Measurements from ENCODE around the gene FAM117A. TPM values are rescaled to one million over a fixed set of nuclear protein-coding genes. Genes with fewer than 3 reads are reported as not detected.

The FAM117A gene
- total and polyA plus RNA-seq, 10 of the 15 experiments (the other 5 are each of a cell fraction or from before 2014, with no cell fraction given): 2.1 to 29.6 (median 20.0) TPM

GRCh38 chr17:49787884-49788477 lies 24.1 kb upstream of the FAM117A start:
- no peak for FAIRE-seq
- under 1% methylated on average over 17 of the region's 17 CpGs for WGBS (ENCODE audit: insufficient coverage, insufficient replicate concordance, low lambda C conversion rate, missing lambda C conversion rate)
- BruUV-seq (replicated peaks): TSS peak; percentile 92
- ChIA-PET POLR2A (interaction anchor here (0.6 to 3.0 kb wide), 10 partner anchors 11 to 92 kb away, joined by 3 to 27 read pairs (median 6); partner anchors contain the start of genes FAM117A and SLC35B1), CTCF (interaction anchor here (0.6 to 3.9 kb wide), 14 partner anchors 11 to 230 kb away, joined by 3 to 34 read pairs (median 4); partner anchors contain the start of genes FAM117A and SLC35B1), SMC1A (ENCODE audit: uncharacterized antibody, unreplicated experiment) (interaction anchor here (0.6 to 4.0 kb wide), 17 partner anchors 14 to 294 kb away, joined by 3 to 25 read pairs (median 3); partner anchors contain the start of genes FAM117A and SLC35B1), RAD21 (ENCODE audit: unreplicated experiment) (interaction anchor here (0.6 to 2.2 kb wide), 11 partner anchors 11 to 220 kb away, joined by 3 to 20 read pairs (median 5); partner anchors contain the start of genes FAM117A and SLC35B1)
- Histone ChIP-seq H3K4me2 (ENCODE audit: control insufficient read depth, insufficient read depth) (peak overlapping the region; percentile 95), H3K4me3 (peak overlapping the region; percentile 67), H3K27ac (ENCODE audit: control insufficient read depth, insufficient read depth) (peak overlapping the region; percentile 99), H2AFZ (ENCODE audit: control insufficient read depth, low read depth, low read length) (peak overlapping the region; percentile 89), H3K9me3 (replicated peaks; ENCODE audit: control insufficient read depth, insufficient read depth, low read length) (no peaks in the 10 kb centered on the region), H3K27me3 (replicated peaks in 1 of 2; ENCODE audit: control insufficient read depth in 2 of 2, insufficient read depth in 2 of 2, low read length in 1 of 2) (no peaks in the 10 kb centered on the region), H4K20me1 (ENCODE audit: control insufficient read depth, insufficient read depth) (no peaks in the 10 kb centered on the region), H3K36me3 (ENCODE audit: control insufficient read depth in 2 of 2, insufficient read depth in 2 of 2, low read length in 1 of 2) (peaks cover 0 to 10% of the 10 kb centered on the region in 2 experiments; a peak in 3 of 4 replicates), H3K79me2 (ENCODE audit: control insufficient read depth, insufficient read depth, low read length) (peaks cover 36% of the 10 kb centered on the region), H3K4me1 (ENCODE audit: control insufficient read depth, insufficient read depth, low read length) (peaks cover 6% of the 10 kb centered on the region), H3K9ac (ENCODE audit: control insufficient read depth, insufficient read depth, low read length) (peak overlapping the region; percentile 99)
- DNase-seq (ENCODE audit: low read depth, low spot score): no peak
- in situ Hi-C loops (cut with MboI): loop anchor here (5.0 kb wide), 2 partner anchors 81 to 216 kb away; partner anchors contain the start of gene SLC35B1
- ATAC-seq: no peak
- intact Hi-C loops (cut with micrococcal nuclease; ENCODE audit: unreplicated experiment): loop anchor here (1.0 to 2.0 kb wide), 3 partner anchors 41 to 445 kb away; no protein-coding TSS in a partner anchor
- TF ChIP-seq TBL1XR1 (IDR thresholded peaks at IDR 0.05; ENCODE audit: low read depth, low read length) (peak; percentile 37; the same call in 1 of the 2 replicates), EGR1 (IDR thresholded peaks at IDR 0.05; ENCODE audit: borderline replicate concordance in 1 of 2, low read depth in 2 of 2, low read length in 2 of 2) (0 out of 3 replicates have a peak, but pooled peaks of 1 of the 2 experiments have one; percentile 53), NKRF (conservative IDR thresholded peaks at IDR 0.05) (peak; percentile 63), TCF7 (IDR thresholded peaks at IDR 0.05; ENCODE audit: borderline replicate concordance) (no peak), SPI1 (IDR thresholded peaks at IDR 0.05; ENCODE audit: borderline replicate concordance, insufficient read depth, low read depth, low read length) (peak; percentile 49; the same call in 1 of the 2 replicates), KLF5 (IDR thresholded peaks at IDR 0.05; ENCODE audit: partially characterized antibody) (no peak), RB1 (IDR thresholded peaks at IDR 0.05; ENCODE audit: borderline replicate concordance) (0 out of 2 replicates have a peak, but pooled peaks have one; percentile 15), ZNF384 (IDR thresholded peaks at IDR 0.05; ENCODE audit: borderline replicate concordance, low read depth, low read length) (no peak), ETV6 (conservative IDR thresholded peaks at IDR 0.05 in 1 of 2, IDR thresholded peaks at IDR 0.05 in 1 of 2; ENCODE audit: borderline replicate concordance in 1 of 2, low read depth in 1 of 2) (peak in 1 of 2 experiments; percentile 39; a peak in 1 of 4 replicates), FOXM1 (IDR thresholded peaks at IDR 0.05; ENCODE audit: low read depth, low read length) (0 out of 2 replicates have a peak, but pooled peaks have one; percentile 36), CHD1 (IDR thresholded peaks at IDR 0.05; ENCODE audit: low read depth, low read length) (peak; percentile 75; the same call in 1 of the 2 replicates), SIN3A (IDR thresholded peaks at IDR 0.05; ENCODE audit: low read depth, low read length) (peak; percentile 46; the same call in 1 of the 2 replicates), JUND (IDR thresholded peaks at IDR 0.05; ENCODE audit: low read depth, low read length) (no peak), ATF2 (IDR thresholded peaks at IDR 0.05; ENCODE audit: low read length) (0 out of 2 replicates have a peak, but pooled peaks have one; percentile 31), NFIC (IDR thresholded peaks at IDR 0.05; ENCODE audit: low read depth, low read length) (peak; percentile 64; the same call in 1 of the 2 replicates), USF1 (IDR thresholded peaks at IDR 0.05; ENCODE audit: borderline replicate concordance, extremely low read length, insufficient read depth, low read depth, low read length) (no peak), WRNIP1 (IDR thresholded peaks at IDR 0.05; ENCODE audit: borderline replicate concordance, low read depth, low read length) (no peak)

Measured in GM12878 (cell line).